MM.1S (cell line): ENCODE measurements around the gene ANO2.

Experiments used
- DNase-seq: peaks from one replicate; pipeline ENCODE4 v3.0.0-alpha.2; 2015
- H2AFZ ChIP-seq: fragments of 300-600 bp; sonication (generic); 2 replicates; pipeline ENCODE4 v1.6.0; 2016; ENCODE audit warnings: antibody characterized with exemption, low read length
- H3F3A ChIP-seq: fragments of 300-600 bp; sonication (generic); 2 replicates; pipeline ENCODE4 v1.6.1; 2016; ENCODE audit warnings: mild to moderate bottlenecking, antibody characterized with exemption, low read length, moderate library complexity, mixed read lengths; ENCODE audit not compliant: insufficient read depth
- H3K27ac ChIP-seq: fragments of 300-600 bp; sonication (generic); 2 replicates; pipeline ENCODE4 v1.5.1; 2016; ENCODE audit warnings: mild to moderate bottlenecking, low read length
- H3K27me3 ChIP-seq: fragments of 300-600 bp; sonication (generic); replicated peaks from 2 replicates; pipeline ENCODE4 v1.6.0; 2016; ENCODE audit warnings: low read length; ENCODE audit not compliant: insufficient read depth
- H3K36me3 ChIP-seq: fragments of 300-600 bp; sonication (generic); replicated peaks from 2 replicates; pipeline ENCODE4 v1.6.1; 2016; ENCODE audit warnings: mild to moderate bottlenecking, low read length, mixed read lengths; ENCODE audit not compliant: insufficient read depth
- H3K4me1 ChIP-seq: fragments of 300-600 bp; sonication (generic); 2 replicates; pipeline ENCODE4 v1.6.1; 2016; ENCODE audit warnings: low read length, mixed read lengths
- H3K4me2 ChIP-seq: fragments of 300-600 bp; sonication (generic); 2 replicates; pipeline ENCODE4 v1.6.0; 2016; ENCODE audit warnings: low read depth, low read length
- H3K4me3 ChIP-seq: fragments of 300-600 bp; sonication (generic); 2 replicates; pipeline ENCODE4 v1.5.1; 2016; ENCODE audit warnings: low read length, mixed read lengths
- H3K79me2 ChIP-seq: fragments of 300-600 bp; sonication (generic); 2 replicates; pipeline ENCODE4 v1.6.1; 2016; ENCODE audit warnings: mixed run types, low read length, mixed read lengths
- H3K9ac ChIP-seq: fragments of 300-600 bp; sonication (generic); 2 replicates; pipeline ENCODE4 v1.6.1; 2016; ENCODE audit warnings: low read length, mixed read lengths
- H3K9me2 ChIP-seq: fragments of 300-600 bp; sonication (generic); replicated peaks from 2 replicates; pipeline ENCODE4 v1.6.1; 2016; ENCODE audit warnings: mild to moderate bottlenecking, low read length, mixed read lengths; ENCODE audit not compliant: insufficient read depth
- H3K9me3 ChIP-seq: fragments of 300-600 bp; sonication (generic); replicated peaks from 2 replicates; pipeline ENCODE4 v1.6.1; 2016; ENCODE audit warnings: mild to moderate bottlenecking, low read length, mixed read lengths; ENCODE audit not compliant: insufficient read depth
- H4K20me1 ChIP-seq: fragments of 300-600 bp; sonication (generic); 2 replicates; pipeline ENCODE4 v1.6.1; 2016; ENCODE audit warnings: mild to moderate bottlenecking, low read length, moderate library complexity, mixed read lengths; ENCODE audit not compliant: insufficient read depth
- EZH2 ChIP-seq: fragments of 300-600 bp; sonication (generic); optimal IDR thresholded peaks from 2 replicates; pipeline ENCODE3; 2017; ENCODE audit warnings: low read depth, mild to moderate bottlenecking, antibody characterized with exemption, low read length, mixed read lengths
- EZH2phosphoT487 ChIP-seq: fragments of 300-600 bp; sonication (generic); IDR thresholded peaks from 2 replicates; pipeline ENCODE4 v1.6.1; 2018; ENCODE audit warnings: antibody characterized with exemption, low read length
- TF ChIP-seq, protein P1 (sequence below): fragments of 300-600 bp; sonication (generic); IDR thresholded peaks from 2 replicates; pipeline ENCODE4 v1.5.1; 2016; ENCODE audit warnings: antibody characterized with exemption, low read length, mixed read lengths

ANO2 gene

DNA sequence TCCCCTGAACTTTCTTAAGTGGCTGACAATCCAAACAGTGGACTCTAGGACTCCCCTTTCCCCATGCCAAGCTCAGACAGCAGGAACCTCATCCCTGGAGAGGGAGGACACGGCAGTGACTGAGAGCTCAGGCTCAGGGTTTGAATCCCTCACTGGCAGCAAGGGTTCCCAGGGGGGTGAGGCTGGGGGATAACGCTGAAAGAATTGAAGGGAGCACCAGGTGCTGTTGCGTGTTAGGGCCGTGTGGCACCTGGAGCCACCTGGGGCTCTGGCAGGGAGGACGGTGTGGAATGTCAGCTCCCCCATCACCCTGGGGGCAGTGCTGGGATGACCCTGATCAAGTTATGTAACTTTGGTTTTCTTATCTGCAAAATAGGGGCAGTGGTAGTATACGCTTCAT lies 40.1 kb downstream of the ANO2 start:
- Histone ChIP-seq H3K27me3 (no peaks in the 10 kb centered on the region), H3K79me2 (no peaks in the 10 kb centered on the region), H2AFZ (no peak overlapping the region), H4K20me1 (no peaks in the 10 kb centered on the region), H3K4me3 (no peak overlapping the region), H3K9me2 (no peaks in the 10 kb centered on the region), H3K4me2 (no peak overlapping the region), H3K4me1 (no peaks in the 10 kb centered on the region), H3K27ac (no peak overlapping the region), H3K9ac (no peak overlapping the region), H3K9me3 (no peaks in the 10 kb centered on the region), H3K36me3 (no peaks in the 10 kb centered on the region), H3F3A (no peaks in the 10 kb centered on the region)
- TF ChIP-seq EZH2 (no peak), EZH2phosphoT487 (no peak)
- TF ChIP-seq, protein P1, sequence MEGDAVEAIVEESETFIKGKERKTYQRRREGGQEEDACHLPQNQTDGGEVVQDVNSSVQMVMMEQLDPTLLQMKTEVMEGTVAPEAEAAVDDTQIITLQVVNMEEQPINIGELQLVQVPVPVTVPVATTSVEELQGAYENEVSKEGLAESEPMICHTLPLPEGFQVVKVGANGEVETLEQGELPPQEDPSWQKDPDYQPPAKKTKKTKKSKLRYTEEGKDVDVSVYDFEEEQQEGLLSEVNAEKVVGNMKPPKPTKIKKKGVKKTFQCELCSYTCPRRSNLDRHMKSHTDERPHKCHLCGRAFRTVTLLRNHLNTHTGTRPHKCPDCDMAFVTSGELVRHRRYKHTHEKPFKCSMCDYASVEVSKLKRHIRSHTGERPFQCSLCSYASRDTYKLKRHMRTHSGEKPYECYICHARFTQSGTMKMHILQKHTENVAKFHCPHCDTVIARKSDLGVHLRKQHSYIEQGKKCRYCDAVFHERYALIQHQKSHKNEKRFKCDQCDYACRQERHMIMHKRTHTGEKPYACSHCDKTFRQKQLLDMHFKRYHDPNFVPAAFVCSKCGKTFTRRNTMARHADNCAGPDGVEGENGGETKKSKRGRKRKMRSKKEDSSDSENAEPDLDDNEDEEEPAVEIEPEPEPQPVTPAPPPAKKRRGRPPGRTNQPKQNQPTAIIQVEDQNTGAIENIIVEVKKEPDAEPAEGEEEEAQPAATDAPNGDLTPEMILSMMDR = no peak
- DNase-seq = no peak

DNA sequence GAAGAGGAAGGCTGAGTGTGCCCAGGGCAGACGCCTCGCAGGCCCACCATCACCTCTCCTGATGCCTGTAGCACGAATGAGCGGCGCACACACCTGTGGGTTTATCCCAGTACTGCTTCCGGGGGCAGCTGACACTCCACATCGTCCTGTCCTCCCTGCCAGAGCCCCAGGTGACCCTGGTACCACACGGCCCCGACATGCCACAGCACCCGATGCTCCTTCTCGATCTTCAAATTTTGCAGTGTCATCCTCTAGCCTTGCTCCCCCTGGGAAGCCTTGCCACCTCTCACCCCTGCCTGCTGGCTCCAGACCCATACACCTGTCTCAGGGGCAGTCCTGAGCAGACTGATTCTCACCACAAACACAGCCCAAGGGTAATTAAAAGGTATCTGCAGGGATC lies 40.6 kb downstream of the ANO2 start:
- Histone ChIP-seq H3K9me2 (no peaks in the 10 kb centered on the region), H3K4me1 (no peaks in the 10 kb centered on the region), H3F3A (no peaks in the 10 kb centered on the region), H3K9ac (no peak overlapping the region), H3K9me3 (no peaks in the 10 kb centered on the region), H3K79me2 (no peaks in the 10 kb centered on the region), H2AFZ (no peak overlapping the region), H3K27ac (no peak overlapping the region), H3K4me2 (no peak overlapping the region), H3K36me3 (no peaks in the 10 kb centered on the region), H3K27me3 (no peaks in the 10 kb centered on the region), H3K4me3 (no peak overlapping the region), H4K20me1 (no peaks in the 10 kb centered on the region)
- DNase-seq = no peak
- TF ChIP-seq, protein P1 = no peak
- TF ChIP-seq EZH2phosphoT487 = no peak
- TF ChIP-seq EZH2 = no peak

DNA sequence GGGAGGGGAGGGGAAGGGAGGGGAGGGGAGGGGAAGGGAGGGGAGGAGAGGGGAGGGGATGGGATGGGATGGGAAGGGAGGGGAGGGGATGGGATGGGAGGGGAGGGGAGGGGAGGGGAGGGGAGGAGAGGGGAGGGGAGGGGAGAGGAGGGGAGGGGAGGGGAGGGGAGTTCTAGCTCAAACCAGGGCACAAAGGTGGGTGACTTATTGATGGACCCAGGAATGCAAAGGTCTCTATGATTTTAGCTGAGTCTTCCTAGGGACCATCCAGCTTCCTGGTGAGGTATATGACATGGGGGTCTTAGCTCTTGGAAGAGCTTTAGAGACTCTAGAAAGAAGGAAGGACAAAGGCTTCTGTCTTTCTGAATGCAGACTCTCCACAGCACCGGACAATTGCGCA lies 42.3 kb downstream of the ANO2 start:
- H3K4me1 ChIP-seq = no peaks in the 10 kb centered on the region
- H4K20me1 ChIP-seq = no peaks in the 10 kb centered on the region
- no peaks in the 10 kb centered on the region for H3K79me2 ChIP-seq
- no peak overlapping the region for H3K9ac ChIP-seq
- no peak overlapping the region for H2AFZ ChIP-seq
- no peaks in the 10 kb centered on the region for H3F3A ChIP-seq
- H3K9me2 ChIP-seq = no peaks in the 10 kb centered on the region
- no peaks in the 10 kb centered on the region for H3K9me3 ChIP-seq
- TF ChIP-seq EZH2 (no peak), EZH2phosphoT487 (no peak)
- TF ChIP-seq, protein P1 = no peak
- no peak overlapping the region for H3K4me2 ChIP-seq
- no peak overlapping the region for H3K4me3 ChIP-seq
- no peak for DNase-seq
- H3K27ac ChIP-seq = no peak overlapping the region
- H3K27me3 ChIP-seq = no peaks in the 10 kb centered on the region
- H3K36me3 ChIP-seq = no peaks in the 10 kb centered on the region

DNA sequence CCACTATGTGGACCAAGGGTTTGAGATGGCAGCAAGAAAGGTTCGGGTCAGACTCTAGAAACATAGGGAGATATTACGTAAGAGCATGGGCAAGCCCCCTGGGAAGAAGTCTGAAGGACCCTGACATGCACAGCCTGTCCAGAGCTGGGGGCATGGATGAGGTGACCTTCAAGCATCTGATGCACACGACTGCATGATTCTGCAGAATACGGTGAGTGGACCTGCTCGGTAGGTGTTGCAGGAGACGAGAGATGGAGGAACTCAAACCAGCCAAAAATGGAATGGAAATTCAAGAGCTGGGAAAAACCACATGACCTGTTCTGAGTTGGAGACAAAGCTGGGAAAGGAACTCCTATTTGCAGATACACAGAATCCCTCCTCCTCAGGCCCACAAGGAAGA lies 43.6 kb downstream of the ANO2 start:
- no peaks in the 10 kb centered on the region for H3K36me3 ChIP-seq
- H3F3A ChIP-seq = no peaks in the 10 kb centered on the region
- H3K9me2 ChIP-seq = no peaks in the 10 kb centered on the region
- H3K27me3 ChIP-seq = no peaks in the 10 kb centered on the region
- no peaks in the 10 kb centered on the region for H3K4me1 ChIP-seq
- no peak overlapping the region for H2AFZ ChIP-seq
- TF ChIP-seq EZH2 (no peak), EZH2phosphoT487 (no peak)
- TF ChIP-seq, protein P1 = no peak
- H3K27ac ChIP-seq = no peak overlapping the region
- no peak overlapping the region for H3K4me3 ChIP-seq
- no peak overlapping the region for H3K4me2 ChIP-seq
- no peaks in the 10 kb centered on the region for H3K9me3 ChIP-seq
- H3K9ac ChIP-seq = no peak overlapping the region
- H4K20me1 ChIP-seq = no peaks in the 10 kb centered on the region
- H3K79me2 ChIP-seq = no peaks in the 10 kb centered on the region
- DNase-seq = no peak
